ENCODE data around the gene RFX2.

The RFX2 gene

GRCh38 chr19:5950741-5951140 is 159.6 kb downstream of the RFX2 start:
- no peak for DNase-seq

- DNase-seq: peak; percentile 38
Measured at GRCh38 chr19:5949792-5950305, 160.5 kb downstream of the RFX2 start.

GRCh38 chr19:5948752-5949564 is 161.3 kb downstream of the RFX2 start:
- DNase-seq: peak; percentile 27

- DNase-seq: no peak
Measured at GRCh38 chr19:5947435-5947834, 162.9 kb downstream of the RFX2 start.

GRCh38 chr19:5943623-5944022 is 166.7 kb downstream of the RFX2 start:
- DNase-seq: no peak

Data from CD4-positive, alpha-beta T cell treated with Interleukin-21 for 1 hour (primary cell).